NCI-H146 treated with DMSO at 0.1 percent for 48 hours (cell line): ENCODE measurements around the gene RER1.

Experiments
- DNase-seq: peaks from one replicate; lab custom pipeline; 2025; ENCODE audit not compliant: unreplicated experiment; lab: John Stamatoyannopoulos, UW

Gene RER1

GRCh38 chr1:2388004-2388913 is 3.4 kb upstream of the RER1 start:
- no peak for DNase-seq

- no peak for DNase-seq
Measured at GRCh38 chr1:2389644-2390043, 2.0 kb upstream of the RER1 start.

DNA sequence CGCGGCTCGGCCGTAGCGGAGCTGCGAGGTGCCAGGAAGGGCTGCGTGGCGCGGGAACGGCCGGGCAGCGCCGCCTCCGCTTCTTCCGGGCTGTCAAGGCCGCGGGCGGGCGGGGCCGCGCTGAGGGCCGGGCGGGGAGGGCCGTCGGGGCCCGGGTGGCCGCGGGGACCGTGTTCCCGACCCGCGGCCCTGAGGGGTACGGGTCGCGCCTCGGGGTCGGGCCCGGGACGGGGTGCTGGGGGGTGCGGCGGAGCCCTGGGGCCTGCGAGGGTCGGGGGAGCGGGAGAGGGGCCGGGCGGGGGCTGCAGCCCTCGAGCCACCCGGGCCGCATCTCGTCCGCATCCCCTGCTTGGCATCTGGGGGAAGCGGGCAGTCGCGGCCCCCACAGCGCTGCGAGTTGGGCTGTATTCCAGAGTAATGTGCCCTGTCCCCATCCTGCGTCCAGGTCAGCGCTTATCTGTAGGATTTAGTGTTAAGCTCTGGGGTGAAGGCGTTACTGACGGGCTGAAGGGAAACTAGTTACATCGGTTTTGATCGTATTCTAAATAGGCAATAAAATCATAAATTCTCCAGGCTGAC is 379 bp downstream of the RER1 start:
- no peak for DNase-seq

GRCh38 chr1:2392686-2393085 is 1.0 kb downstream of the RER1 start:
- no peak for DNase-seq

DNA sequence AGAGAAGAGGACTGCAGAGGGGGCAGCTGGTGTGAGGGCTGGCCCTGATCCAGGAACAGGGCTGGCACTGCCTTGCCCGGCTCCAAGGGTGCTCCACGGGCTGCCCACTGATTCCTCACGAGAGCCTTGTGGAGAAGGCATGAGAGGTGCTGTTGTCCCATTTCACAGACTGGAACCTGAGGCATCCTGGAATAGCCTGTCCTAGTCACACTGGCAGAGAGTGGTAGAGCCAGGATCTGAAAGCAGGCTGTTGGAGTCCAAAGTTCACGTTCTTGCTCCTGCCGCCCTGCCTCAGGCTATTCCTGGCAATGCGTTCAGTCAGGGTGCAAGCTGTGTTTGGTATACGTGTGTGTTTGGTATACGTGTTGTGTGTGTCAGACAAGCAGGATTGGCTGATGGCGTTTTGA is 1.8 kb downstream of the RER1 start:
- DNase-seq: no peak

DNA sequence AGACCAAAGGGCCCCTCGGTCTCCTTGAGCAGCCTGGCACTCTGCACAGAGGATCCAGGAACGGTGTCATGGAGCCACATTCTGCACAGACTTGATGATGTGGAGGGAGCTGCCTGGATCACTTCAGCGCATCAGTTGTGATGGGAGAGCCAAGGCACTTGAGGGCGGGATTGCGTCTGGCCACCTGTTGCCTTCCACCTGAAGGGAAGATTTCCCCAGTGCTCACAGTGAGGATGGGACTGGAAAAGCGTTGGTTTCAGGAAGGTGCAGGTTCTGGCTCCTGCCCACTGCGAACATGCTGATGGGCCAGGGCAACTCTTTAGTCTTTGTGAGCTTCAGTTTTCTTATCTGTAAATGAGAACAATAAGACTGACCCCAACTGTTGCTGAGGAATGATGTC is 2.6 kb downstream of the RER1 start:
- no peak for DNase-seq

DNA sequence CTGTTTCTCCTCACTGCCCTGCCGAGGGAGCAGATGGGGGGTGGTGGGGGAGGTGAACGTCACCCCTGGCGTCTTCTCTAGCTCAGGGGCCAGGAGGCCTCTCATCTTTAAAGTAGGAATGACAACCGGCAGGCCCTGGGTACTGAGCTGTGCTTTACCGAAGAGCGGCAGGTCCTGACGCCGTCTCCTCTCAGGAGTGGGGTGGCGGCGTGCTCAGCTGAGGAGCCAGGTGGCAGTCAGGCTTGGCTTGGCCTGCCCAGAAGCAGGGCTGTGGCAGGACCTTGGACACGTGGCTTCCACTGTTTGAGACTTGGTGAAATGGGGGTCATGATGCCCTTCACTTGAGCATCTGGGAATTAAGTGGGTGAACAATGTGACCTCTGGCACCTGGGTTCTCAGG is 3.1 kb downstream of the RER1 start:
- no peak for DNase-seq

DNA sequence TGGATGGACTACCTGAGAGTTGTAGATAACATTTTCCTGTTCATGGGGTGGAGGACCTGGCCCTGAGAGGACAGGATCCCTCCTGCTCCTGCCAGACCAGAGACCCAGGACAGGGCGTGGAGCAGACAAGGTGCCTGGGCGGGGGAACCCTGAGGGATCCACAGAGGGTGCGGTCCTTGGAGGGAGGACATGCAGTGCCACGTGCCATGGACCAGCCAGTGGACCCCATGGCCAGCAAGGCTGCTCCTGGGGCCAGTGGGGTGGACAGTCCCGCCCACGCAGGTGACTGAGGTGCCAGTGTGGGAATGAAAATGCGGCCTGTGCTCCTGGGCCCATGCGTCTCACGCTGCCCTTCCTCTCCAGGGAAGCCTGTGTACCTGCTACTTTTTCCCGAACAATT is 3.6 kb downstream of the RER1 start:
- DNase-seq: no peak

- no peak for DNase-seq
Measured at GRCh38 chr1:2396059-2396458, 4.4 kb downstream of the RER1 start.

GRCh38 chr1:2396476-2396875 is 4.8 kb downstream of the RER1 start:
- no peak for DNase-seq

- no peak for DNase-seq
Measured at GRCh38 chr1:2397007-2397679, 5.5 kb downstream of the RER1 start.

DNA sequence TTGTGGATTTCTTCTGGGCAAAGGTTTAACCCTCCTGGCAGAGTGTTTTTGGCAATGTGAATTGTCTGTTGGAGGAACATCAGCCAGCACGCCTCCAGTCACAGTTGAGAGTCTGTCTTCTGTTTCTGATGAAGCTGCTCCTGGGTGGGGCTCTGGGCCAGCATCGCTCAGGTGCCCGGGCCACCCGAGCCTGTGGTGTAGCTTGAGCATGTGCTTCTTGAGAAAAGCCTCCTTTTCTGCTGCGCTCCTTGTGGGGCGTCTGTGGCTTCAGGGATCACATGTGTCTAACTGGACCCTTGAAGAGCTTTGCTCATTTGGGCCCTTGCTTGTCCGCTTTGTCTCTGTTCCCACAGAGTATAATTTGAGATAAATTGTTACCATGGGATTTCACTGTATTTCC is 7.2 kb downstream of the RER1 start:
- no peak for DNase-seq

DNA sequence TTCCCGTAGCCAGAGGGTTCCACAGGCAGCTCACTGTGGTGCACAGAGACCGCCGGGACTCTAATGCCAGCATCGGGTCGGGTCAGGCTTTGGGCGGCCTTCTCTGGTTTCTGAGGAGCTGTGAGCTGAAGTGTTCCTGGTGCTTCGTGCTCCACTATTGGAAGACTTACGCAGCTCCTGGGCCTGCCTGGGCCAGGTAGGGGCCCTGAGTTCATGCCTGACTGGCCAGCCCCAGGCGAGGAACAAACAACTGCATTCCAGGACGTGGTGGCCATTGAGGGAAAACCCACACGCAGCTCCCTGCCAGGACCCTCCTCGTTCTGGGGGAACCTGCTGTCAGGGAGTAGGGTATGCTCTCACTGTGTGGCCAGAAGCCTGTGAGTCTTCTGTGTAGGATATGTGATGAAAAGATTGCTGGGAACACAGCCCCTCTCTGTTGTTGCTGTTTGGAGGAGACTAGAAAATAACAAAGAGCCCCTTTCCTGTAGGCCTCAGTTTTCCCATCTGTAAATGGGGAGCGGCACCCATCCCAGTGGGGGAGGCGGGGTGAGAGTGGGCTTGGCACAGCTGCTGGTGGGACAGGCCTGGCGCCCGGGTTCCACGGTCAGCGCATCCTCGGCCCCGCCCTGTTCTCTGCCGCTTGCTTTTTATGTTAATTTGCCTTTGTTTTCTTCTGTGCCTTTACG is 8.4 kb downstream of the RER1 start:
- DNase-seq: no peak

GRCh38 chr1:2400576-2400909 is 8.9 kb downstream of the RER1 start:
- no peak for DNase-seq

- no peak for DNase-seq
Measured at GRCh38 chr1:2400950-2401649, 9.5 kb downstream of the RER1 start.

DNA sequence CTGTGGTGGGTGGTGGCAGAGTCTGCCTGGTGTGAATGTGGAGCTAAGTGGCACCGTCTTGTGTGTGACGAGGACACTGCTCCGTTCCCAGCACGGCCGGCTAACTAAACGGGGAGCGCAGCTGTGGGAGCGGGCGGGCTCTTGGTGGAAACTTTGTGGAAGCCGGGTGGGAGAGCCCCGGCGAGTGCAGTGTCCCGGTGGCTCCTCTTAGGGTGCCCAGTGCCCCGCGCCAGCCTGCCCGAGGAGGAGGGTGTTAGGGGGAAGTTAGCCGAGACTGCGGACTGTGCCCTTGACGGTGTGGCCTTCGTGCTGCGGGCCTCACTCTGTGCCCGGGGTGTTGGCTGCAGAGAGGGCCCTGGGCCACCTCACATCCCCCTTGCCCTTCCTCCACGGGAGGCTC is 10.8 kb downstream of the RER1 start:
- no peak for DNase-seq

DNA sequence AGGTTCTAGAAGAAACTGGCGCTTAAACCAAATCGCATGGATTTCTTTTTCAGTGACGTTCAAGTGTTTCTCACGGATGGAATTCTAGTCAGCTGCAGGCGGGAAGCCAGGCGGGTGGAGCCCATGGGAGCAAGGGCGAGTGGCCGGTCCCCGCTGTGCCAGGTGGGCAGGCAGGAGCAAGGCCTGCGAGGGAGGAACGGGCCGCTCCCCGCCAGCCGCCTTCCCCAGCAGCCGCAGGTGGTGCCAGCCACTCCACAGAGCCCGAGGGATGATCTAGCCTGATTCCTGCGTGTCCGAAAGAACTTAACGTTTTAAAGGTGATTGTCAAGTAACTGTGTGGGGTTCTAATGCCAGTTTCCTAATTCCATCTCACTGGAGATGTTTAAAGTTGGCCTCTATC is 11.6 kb downstream of the RER1 start:
- DNase-seq: no peak

DNA sequence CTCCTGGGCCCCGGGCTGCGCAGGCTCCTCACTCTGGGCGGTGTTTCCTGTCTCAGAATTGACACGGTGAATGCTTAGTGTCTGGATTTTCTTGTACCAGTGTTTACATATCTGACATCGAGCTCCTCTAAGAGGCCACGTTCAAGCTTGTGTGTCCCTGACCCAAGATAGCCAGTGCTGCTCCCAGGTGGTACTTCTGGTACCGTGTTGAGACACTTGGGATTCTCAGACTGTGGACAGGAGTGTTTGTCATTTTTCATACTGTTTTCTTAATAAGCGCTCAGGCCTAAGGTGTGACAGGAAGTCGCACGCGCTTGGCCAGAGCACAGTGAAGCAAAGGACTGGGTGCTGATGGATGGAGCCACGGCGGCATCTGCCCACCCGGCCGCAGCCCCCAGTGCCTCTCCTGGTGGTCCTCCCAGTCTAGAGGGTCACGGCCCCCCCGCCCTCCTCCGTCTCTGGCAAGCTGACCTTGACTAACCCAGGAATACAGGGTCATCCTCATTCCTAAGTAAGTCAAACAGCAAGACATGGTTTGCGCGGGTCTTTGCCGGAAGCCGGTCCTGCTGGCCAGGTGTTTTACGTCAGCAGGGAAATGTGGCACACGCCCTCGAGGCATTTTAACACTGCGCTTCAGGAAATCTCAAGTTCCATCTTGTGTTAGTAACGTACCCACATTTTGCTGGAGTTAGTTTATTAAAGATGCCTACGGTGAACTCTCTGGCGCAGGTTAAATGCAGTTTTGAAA is 12.7 kb downstream of the RER1 start:
- no peak for DNase-seq

GRCh38 chr1:2404890-2405511 is 13.4 kb downstream of the RER1 start:
- no peak for DNase-seq
